ENCODE results near the gene PLEKHG4B. TPM values are rescaled to one million over a fixed set of nuclear protein-coding genes. Genes with fewer than 3 reads are reported as not detected.

Gene PLEKHG4B
- polyA plus RNA-seq, 3 donors = not detected

DNA sequence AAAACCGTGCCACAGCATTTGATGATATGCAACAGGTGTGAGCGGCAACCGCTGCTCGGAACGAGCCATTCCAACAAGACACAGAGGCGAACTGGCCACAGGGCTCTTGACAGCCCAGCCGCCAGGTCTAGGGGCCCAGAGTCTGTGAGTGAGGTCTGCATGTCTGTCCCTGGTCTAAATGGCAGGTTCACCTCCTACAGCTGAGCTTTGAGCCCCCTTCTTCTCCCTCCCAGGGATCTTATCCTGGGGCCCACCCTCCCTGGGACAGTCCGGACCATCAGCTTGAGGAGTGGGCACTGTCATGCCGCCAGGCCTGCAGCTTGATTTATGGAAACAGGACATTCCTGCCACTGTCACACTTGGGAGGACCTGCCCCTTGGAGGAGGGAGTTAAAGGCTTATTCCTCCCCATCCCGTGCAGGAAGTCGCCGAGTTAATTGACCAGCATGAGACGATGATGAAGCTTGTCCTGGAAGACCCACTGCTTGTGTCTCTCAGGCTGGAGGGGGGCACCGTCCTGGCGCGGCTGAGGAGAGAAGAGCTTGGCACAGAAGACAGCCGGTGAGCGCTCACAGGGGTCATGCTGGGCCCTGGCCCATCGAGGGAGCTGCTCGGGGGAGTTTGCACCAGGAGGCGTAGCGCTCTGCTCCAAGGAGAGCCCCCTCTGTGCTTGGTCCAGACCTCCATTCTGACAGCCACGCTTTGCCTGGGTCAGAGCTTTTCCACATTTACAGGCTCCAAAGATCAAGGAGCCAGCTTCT lies 63.9 kb downstream of the PLEKHG4B start:
- DNase-seq = no peak
- H3K4me3 ChIP-seq (replicated peaks in 1 of 3; ENCODE audit: low read depth in 2 of 3, low read length in 3 of 3) = no peak overlapping the region
- Mint-ChIP-seq H3K27me3 (ENCODE audit: low read depth in 3 of 3) (peaks cover 10 to 15% (median 14%) of the 10 kb centered on the region in 3 donors), H3K4me3 (no peak overlapping the region), H3K27ac (no peak overlapping the region), H3K9me3 (peaks cover 0 to 2% (median 0%) of the 10 kb centered on the region in 7 donors), H3K36me3 (no peaks in the 10 kb centered on the region), H3K4me1 (no peaks in the 10 kb centered on the region)
- H4K20me1 ChIP-seq (ENCODE audit: insufficient read depth, low read length) = no peaks in the 10 kb centered on the region
- no peak overlapping the region for H3K4me2 ChIP-seq (replicated peaks; ENCODE audit: extremely low read depth, low read length, poor library complexity, severe bottlenecking)
- no peaks in the 10 kb centered on the region for H3K9me3 ChIP-seq (replicated peaks in 1 of 2; ENCODE audit: control insufficient read depth in 1 of 2, insufficient read depth in 1 of 2, low read length in 2 of 2)
- no peaks in the 10 kb centered on the region for H3K4me1 ChIP-seq (ENCODE audit: control insufficient read depth in 1 of 2, insufficient read depth in 2 of 2, low read length in 2 of 2)
- H3K27ac ChIP-seq (ENCODE audit: low read depth in 1 of 2, low read length in 2 of 2) = no peak overlapping the region
- H3K79me2 ChIP-seq (ENCODE audit: insufficient read depth, low read length) = no peaks in the 10 kb centered on the region
- H3K36me3 ChIP-seq (replicated peaks in 1 of 2; ENCODE audit: control insufficient read depth in 1 of 2, insufficient read depth in 2 of 2, low read length in 2 of 2) = no peaks in the 10 kb centered on the region
- 98% methylated on average over 22 of the region's 23 CpGs for whole genome bisulfite sequencing (ENCODE audit: insufficient coverage)
- intact Hi-C loops (cut with micrococcal nuclease) = no loop called here
- no peak overlapping the region for H3K9ac ChIP-seq (ENCODE audit: insufficient read depth, low read length, poor library complexity, severe bottlenecking)
- no peak overlapping the region for H2AFZ ChIP-seq (ENCODE audit: insufficient read depth, low read depth, low read length, poor library complexity, severe bottlenecking)
- TF ChIP-seq, protein P1, sequence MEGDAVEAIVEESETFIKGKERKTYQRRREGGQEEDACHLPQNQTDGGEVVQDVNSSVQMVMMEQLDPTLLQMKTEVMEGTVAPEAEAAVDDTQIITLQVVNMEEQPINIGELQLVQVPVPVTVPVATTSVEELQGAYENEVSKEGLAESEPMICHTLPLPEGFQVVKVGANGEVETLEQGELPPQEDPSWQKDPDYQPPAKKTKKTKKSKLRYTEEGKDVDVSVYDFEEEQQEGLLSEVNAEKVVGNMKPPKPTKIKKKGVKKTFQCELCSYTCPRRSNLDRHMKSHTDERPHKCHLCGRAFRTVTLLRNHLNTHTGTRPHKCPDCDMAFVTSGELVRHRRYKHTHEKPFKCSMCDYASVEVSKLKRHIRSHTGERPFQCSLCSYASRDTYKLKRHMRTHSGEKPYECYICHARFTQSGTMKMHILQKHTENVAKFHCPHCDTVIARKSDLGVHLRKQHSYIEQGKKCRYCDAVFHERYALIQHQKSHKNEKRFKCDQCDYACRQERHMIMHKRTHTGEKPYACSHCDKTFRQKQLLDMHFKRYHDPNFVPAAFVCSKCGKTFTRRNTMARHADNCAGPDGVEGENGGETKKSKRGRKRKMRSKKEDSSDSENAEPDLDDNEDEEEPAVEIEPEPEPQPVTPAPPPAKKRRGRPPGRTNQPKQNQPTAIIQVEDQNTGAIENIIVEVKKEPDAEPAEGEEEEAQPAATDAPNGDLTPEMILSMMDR (IDR thresholded peaks at IDR 0.05) = no peak
- no peaks in the 10 kb centered on the region for H3K27me3 ChIP-seq (ENCODE audit: control insufficient read depth in 2 of 2, insufficient read depth in 2 of 2, low read length in 2 of 2)

DNA sequence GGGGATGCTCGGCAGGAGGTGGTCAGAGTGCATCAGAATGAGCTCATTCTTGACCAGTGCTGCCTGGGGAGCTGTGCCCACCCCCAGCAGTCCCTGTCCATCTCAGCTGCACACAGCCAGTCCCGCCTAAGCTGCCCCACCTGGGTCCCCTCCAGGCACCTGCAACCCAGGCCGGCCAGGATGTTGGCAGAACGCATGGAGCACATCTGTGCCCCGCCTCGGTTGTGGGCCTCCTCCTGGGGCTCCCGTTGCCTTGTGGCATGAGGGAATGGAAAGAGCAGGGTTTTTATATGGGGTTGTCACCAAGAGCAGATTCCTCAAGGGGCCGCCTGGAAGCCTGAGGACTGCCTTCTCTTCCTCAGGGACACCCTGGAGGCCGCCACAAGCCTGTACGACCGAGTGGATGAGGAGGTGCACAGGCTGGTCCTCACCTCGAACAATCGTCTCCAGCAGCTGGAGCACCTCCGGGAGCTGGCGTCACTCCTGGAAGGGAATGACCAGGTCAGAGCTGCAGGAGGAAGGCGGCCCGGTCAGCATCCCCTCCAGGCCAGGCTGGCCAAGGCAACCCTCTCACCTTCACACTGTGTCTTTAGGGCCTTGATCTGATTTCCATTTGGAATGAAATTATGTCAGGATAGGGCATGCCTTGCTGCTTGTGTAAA lies 64.6 kb downstream of the PLEKHG4B start:
- intact Hi-C loops (cut with micrococcal nuclease) = no loop called here
- Histone ChIP-seq H3K27me3 (ENCODE audit: control insufficient read depth in 2 of 2, insufficient read depth in 2 of 2, low read length in 2 of 2) (no peaks in the 10 kb centered on the region), H3K4me3 (replicated peaks in 1 of 3; ENCODE audit: low read depth in 2 of 3, low read length in 3 of 3) (no peak overlapping the region), H4K20me1 (ENCODE audit: insufficient read depth, low read length) (no peaks in the 10 kb centered on the region), H3K4me1 (ENCODE audit: control insufficient read depth in 1 of 2, insufficient read depth in 2 of 2, low read length in 2 of 2) (no peaks in the 10 kb centered on the region), H3K27ac (ENCODE audit: low read depth in 1 of 2, low read length in 2 of 2) (no peak overlapping the region), H2AFZ (ENCODE audit: insufficient read depth, low read depth, low read length, poor library complexity, severe bottlenecking) (no peak overlapping the region), H3K79me2 (ENCODE audit: insufficient read depth, low read length) (no peaks in the 10 kb centered on the region), H3K9me3 (replicated peaks in 1 of 2; ENCODE audit: control insufficient read depth in 1 of 2, insufficient read depth in 1 of 2, low read length in 2 of 2) (no peaks in the 10 kb centered on the region), H3K36me3 (replicated peaks in 1 of 2; ENCODE audit: control insufficient read depth in 1 of 2, insufficient read depth in 2 of 2, low read length in 2 of 2) (no peaks in the 10 kb centered on the region), H3K9ac (ENCODE audit: insufficient read depth, low read length, poor library complexity, severe bottlenecking) (no peak overlapping the region), H3K4me2 (replicated peaks; ENCODE audit: extremely low read depth, low read length, poor library complexity, severe bottlenecking) (no peak overlapping the region)
- H3K27me3 Mint-ChIP-seq (ENCODE audit: low read depth in 3 of 3) = peaks cover 10 to 15% (median 14%) of the 10 kb centered on the region in 3 donors
- WGBS (ENCODE audit: insufficient coverage) = 94% methylated on average over 12 of the region's 17 CpGs
- H3K4me3 Mint-ChIP-seq = no peak overlapping the region
- H3K9me3 Mint-ChIP-seq = peaks cover 0 to 2% (median 0%) of the 10 kb centered on the region in 7 donors
- no peak for DNase-seq
- H3K4me1 Mint-ChIP-seq = no peaks in the 10 kb centered on the region
- no peaks in the 10 kb centered on the region for H3K36me3 Mint-ChIP-seq
- H3K27ac Mint-ChIP-seq = no peak overlapping the region
- TF ChIP-seq, protein P1 (IDR thresholded peaks at IDR 0.05) = no peak

All from CD14-positive monocyte (primary cell).